Brain microvascular endothelial cell (primary cell): ENCODE measurements around the gene MPC1.
A peak's percentile ranks its signal among the peaks of the same experiment; 100 is the strongest.

Experiments
- DNase-seq: peaks from one replicate; pipeline ENCODE4 v3.0.0-alpha.2; 2020
- H3K27ac ChIP-seq: fragments of 250-450 bp; sonication (Bioruptor Pico); 2 replicates; pipeline ENCODE4 v1.5.1; 2020; ENCODE audit warnings: mild to moderate bottlenecking, moderate library complexity
- H3K27me3 ChIP-seq: fragments of 250-450 bp; sonication (Bioruptor Pico); replicated peaks from 2 replicates; pipeline ENCODE4 v1.5.1; 2020; ENCODE audit warnings: mild to moderate bottlenecking
- H3K36me3 ChIP-seq: fragments of 250-450 bp; sonication (Bioruptor Pico); replicated peaks from 2 replicates; pipeline ENCODE4 v1.5.1; 2020; ENCODE audit warnings: mild to moderate bottlenecking
- H3K4me3 ChIP-seq: 2 replicates; pipeline ENCODE4 v1.5.1; 2011; ENCODE audit warnings: low read depth, mild to moderate bottlenecking, control low read depth, low read length, moderate library complexity
- CTCF ChIP-seq: IDR thresholded peaks from 2 replicates; pipeline ENCODE4 v1.5.1; 2011; ENCODE audit warnings: low read depth, mild to moderate bottlenecking, moderate library complexity, low read length, control low read depth, inconsistent platforms; ENCODE audit errors: missing control alignments
- in situ Hi-C: cut with HindIII; loops from 2 replicates; pipeline ENCODE4 v1.10.0; 2017; ENCODE audit warnings: low sequenced_read_pairs, low pct_ligation_motif_present

MPC1 gene

GRCh38 chr6:166422201-166422940, 39.6 kb upstream of the MPC1 start:
- no peak overlapping the region for H3K27ac ChIP-seq
- H3K27me3 ChIP-seq = no peaks in the 10 kb centered on the region
- TF ChIP-seq CTCF = no peak
- DNase-seq = no peak
- H3K36me3 ChIP-seq = no peaks in the 10 kb centered on the region
- in situ Hi-C loops = no loop called here
- no peak overlapping the region for H3K4me3 ChIP-seq

GRCh38 chr6:166420351-166420750, 37.6 kb upstream of the MPC1 start:
- no peak overlapping the region for H3K27ac ChIP-seq
- DNase-seq = peak; percentile 56
- no peaks in the 10 kb centered on the region for H3K27me3 ChIP-seq
- no peaks in the 10 kb centered on the region for H3K36me3 ChIP-seq
- TF ChIP-seq CTCF = peak; percentile 58
- no peak overlapping the region for H3K4me3 ChIP-seq
- in situ Hi-C loops = no loop called here

DNA sequence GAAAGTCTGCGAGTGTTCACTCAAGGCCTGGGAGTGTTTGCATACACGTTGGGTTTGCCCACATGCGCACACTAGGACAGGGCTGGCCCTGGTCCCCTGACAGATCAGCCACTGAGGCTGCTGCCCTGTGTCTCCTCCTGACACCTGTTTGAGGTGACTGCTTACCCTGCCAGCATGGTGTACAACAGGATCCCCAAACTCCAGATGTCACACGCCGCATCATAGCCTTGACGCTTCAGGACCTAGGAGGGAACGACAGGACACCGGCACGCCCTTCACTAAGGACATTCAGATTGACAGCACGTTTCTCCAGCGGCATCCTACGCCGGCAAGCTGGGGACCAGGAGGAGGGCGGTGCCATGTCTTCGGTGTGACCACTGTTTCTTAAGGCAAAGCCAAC, 37.0 kb upstream of the MPC1 start:
- no peak for TF ChIP-seq CTCF
- Histone ChIP-seq H3K36me3 (no peaks in the 10 kb centered on the region), H3K4me3 (no peak overlapping the region), H3K27me3 (no peaks in the 10 kb centered on the region), H3K27ac (no peak overlapping the region)
- in situ Hi-C loops = no loop called here
- DNase-seq = no peak

- in situ Hi-C loops = no loop called here
- Histone ChIP-seq H3K27me3 (no peaks in the 10 kb centered on the region), H3K36me3 (no peaks in the 10 kb centered on the region), H3K4me3 (no peak overlapping the region), H3K27ac (no peak overlapping the region)
- no peak for TF ChIP-seq CTCF
- peak; percentile 8 for DNase-seq
Measured at GRCh38 chr6:166419286-166419685, 36.5 kb upstream of the MPC1 start.

DNA sequence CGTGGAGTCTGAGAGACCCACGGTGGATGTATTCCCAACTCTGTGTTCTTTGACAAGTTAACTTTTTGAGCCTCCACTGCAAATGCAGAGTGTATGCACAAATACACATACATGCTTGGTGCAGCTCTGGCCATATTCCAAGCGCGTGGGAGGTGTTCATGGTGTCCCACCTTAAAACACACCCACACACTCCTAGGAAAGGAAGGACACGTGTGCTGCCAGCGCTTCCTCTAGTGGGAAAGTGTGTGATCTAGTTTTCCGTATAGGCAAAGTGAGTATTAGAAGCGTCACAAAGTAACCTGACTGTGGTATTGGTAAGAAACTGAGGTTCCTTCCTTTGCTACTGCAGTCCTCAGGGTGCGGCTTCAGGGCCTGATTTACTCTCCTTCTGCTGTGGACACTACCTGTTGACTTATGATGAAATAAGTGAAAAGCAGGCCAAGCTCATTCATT, 36.0 kb upstream of the MPC1 start:
- Histone ChIP-seq H3K4me3 (no peak overlapping the region), H3K36me3 (no peaks in the 10 kb centered on the region), H3K27ac (no peak overlapping the region), H3K27me3 (no peaks in the 10 kb centered on the region)
- DNase-seq = no peak
- in situ Hi-C loops = no loop called here
- TF ChIP-seq CTCF = no peak

- in situ Hi-C loops = no loop called here
- TF ChIP-seq CTCF = no peak
- Histone ChIP-seq H3K27me3 (no peaks in the 10 kb centered on the region), H3K36me3 (no peaks in the 10 kb centered on the region), H3K4me3 (no peak overlapping the region), H3K27ac (no peak overlapping the region)
- no peak for DNase-seq
Measured at GRCh38 chr6:166417285-166417691, 34.5 kb upstream of the MPC1 start.
